Measurements from ENCODE around the gene HOXA3.

The HOXA3 gene

GRCh38 chr7:27124096-27124901 lies 28.1 kb downstream of the HOXA3 start:
- Mint-ChIP-seq H3K9me3 (no peaks in the 10 kb centered on the region), H3K36me3 (ENCODE audit: low read depth) (no peaks in the 10 kb centered on the region), H3K4me3 (no peak overlapping the region), H3K27me3 (ENCODE audit: low read depth) (peaks cover 29% of the 10 kb centered on the region), H3K27ac (no peak overlapping the region), H3K4me1 (ENCODE audit: low read depth) (no peaks in the 10 kb centered on the region)
- DNase-seq (ENCODE audit: low spot score): no peak

GRCh38 chr7:27123477-27124053 lies 28.8 kb downstream of the HOXA3 start:
- no peaks in the 10 kb centered on the region for H3K36me3 Mint-ChIP-seq (ENCODE audit: low read depth)
- DNase-seq (ENCODE audit: low spot score): no peak
- no peak overlapping the region for H3K27ac Mint-ChIP-seq
- no peaks in the 10 kb centered on the region for H3K9me3 Mint-ChIP-seq
- no peak overlapping the region for H3K4me3 Mint-ChIP-seq
- H3K4me1 Mint-ChIP-seq (ENCODE audit: low read depth): no peaks in the 10 kb centered on the region
- peaks cover 25% of the 10 kb centered on the region for H3K27me3 Mint-ChIP-seq (ENCODE audit: low read depth)

GRCh38 chr7:27123007-27123476 lies 29.3 kb downstream of the HOXA3 start:
- no peak for DNase-seq (ENCODE audit: low spot score)
- Mint-ChIP-seq H3K4me3 (no peak overlapping the region), H3K36me3 (ENCODE audit: low read depth) (no peaks in the 10 kb centered on the region), H3K27ac (no peak overlapping the region), H3K9me3 (no peaks in the 10 kb centered on the region), H3K4me1 (ENCODE audit: low read depth) (no peaks in the 10 kb centered on the region), H3K27me3 (ENCODE audit: low read depth) (peaks cover 25% of the 10 kb centered on the region)

DNA sequence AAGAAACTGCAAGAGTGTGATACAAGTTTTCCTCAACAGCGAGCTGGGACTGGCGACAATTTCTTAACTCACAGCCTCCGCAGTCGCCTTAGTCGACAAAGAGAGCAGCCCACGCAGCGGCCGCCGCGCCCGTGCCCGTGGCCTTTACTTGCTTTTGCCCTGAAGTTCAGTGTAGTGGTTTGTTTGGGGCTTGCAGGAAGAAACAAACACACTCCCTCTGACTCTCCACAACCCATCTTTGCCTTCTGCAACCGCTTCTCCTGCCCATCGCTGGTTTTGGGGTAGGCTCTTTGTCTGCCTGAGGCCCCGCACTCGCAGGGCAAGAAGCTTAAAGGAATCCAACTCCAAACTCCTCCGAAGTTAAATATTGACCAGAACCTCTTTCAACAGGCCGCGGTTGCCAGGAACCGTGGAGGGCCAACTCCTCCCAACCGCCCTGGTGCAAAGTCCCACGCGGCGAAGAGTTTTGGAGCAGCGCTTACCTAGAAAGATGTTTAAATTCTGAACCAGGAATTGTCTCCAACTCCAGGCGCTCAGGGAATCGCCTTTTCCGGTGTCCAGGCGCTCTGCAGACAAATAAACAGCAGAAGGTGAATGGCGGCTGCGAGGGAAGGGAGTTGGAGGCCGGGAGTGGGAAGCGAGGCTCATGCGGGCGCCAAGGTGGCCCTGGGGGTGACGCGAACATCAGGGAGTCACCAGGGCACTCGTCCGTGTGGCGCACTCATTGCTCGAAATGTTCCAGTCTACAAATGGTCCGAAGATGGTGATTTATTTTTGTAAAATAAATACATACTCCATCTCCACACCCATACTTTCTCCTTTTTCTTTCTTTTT lies 30.1 kb downstream of the HOXA3 start:
- Mint-ChIP-seq H3K27me3 (ENCODE audit: low read depth) (peaks cover 20% of the 10 kb centered on the region), H3K27ac (no peak overlapping the region), H3K4me3 (no peak overlapping the region), H3K36me3 (ENCODE audit: low read depth) (no peaks in the 10 kb centered on the region), H3K4me1 (ENCODE audit: low read depth) (no peaks in the 10 kb centered on the region), H3K9me3 (no peaks in the 10 kb centered on the region)
- DNase-seq (ENCODE audit: low spot score): no peak

DNA sequence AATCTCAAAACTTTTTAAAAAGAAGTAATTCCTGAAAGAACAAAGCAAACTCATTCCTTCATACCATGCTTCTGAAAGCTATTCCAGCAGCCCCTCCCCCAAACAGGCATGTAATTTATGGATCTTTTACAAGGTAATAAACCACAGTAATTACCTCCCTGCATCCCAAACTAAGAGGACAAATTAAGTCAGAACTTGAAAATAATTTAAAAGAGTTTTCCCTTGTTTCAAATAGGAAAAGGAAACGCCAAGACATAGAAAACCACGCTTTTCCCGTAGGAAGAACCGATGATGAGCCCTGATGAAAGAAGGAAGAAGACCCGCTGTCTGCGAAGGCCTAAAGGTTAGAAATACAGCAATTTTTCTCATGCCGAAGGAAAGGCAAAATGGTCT lies 30.7 kb downstream of the HOXA3 start:
- no peak overlapping the region for H3K4me3 Mint-ChIP-seq

DNA sequence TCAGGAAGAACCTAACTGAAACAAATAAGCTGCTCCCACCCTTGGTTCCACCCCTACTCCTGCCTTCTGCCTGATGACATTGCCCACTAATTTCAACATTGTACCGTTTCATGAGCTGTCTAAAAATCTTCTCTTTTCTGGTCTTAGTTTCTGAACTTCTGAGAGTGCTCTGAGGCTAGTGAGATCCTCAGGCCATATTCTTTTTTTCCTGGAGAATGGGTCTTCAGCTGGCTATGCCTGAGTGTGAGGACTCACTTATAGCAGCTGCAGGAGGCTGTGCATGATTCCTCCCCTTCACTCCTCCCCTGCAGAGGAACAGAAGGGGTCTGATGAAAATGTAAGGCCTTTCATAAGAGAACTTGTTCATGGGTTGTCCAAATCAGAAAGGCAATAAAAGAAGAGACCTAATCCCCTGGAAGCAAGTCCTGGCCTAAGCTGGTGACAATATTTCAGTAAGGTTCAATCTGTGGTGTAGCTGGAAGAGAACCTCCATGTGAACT lies 32.9 kb downstream of the HOXA3 start:
- no peak overlapping the region for H3K4me3 Mint-ChIP-seq
- no peaks in the 10 kb centered on the region for H3K4me1 Mint-ChIP-seq (ENCODE audit: low read depth)
- DNase-seq (ENCODE audit: low spot score): no peak
- H3K36me3 Mint-ChIP-seq (ENCODE audit: low read depth): no peaks in the 10 kb centered on the region
- H3K27me3 Mint-ChIP-seq (ENCODE audit: low read depth): no peaks in the 10 kb centered on the region
- H3K9me3 Mint-ChIP-seq: no peaks in the 10 kb centered on the region
- no peak overlapping the region for H3K27ac Mint-ChIP-seq

More for the DNA sequence above, 30.7 kb downstream of the HOXA3 start:
- no peaks in the 10 kb centered on the region for H3K36me3 Mint-ChIP-seq (ENCODE audit: low read depth)
- H3K27ac Mint-ChIP-seq: no peak overlapping the region
- H3K9me3 Mint-ChIP-seq: no peaks in the 10 kb centered on the region
- no peak for DNase-seq (ENCODE audit: low spot score)
- no peaks in the 10 kb centered on the region for H3K4me1 Mint-ChIP-seq (ENCODE audit: low read depth)
- H3K27me3 Mint-ChIP-seq (ENCODE audit: low read depth): peaks cover 13% of the 10 kb centered on the region

DNA sequence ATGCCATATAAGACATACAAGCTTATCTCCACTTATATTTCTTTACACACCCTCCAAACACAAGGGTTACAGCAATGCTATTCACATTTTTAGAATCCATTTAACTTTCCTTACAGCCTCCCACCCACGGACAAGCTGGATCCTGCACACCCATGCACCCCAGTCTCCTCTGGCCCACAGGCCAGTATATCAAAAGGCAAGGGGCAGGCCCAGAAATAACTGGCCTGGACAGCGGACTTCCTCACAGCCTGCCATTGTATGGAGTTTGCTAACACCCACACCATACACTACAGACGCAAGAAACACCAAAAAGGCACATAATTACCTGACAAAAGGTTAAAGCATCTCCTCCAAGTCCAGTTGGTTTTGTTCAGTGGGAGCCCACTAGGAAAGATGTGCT lies 33.8 kb downstream of the HOXA3 start:
- Mint-ChIP-seq H3K4me3 (no peak overlapping the region), H3K27ac (no peak overlapping the region), H3K36me3 (ENCODE audit: low read depth) (no peaks in the 10 kb centered on the region), H3K9me3 (no peaks in the 10 kb centered on the region), H3K4me1 (ENCODE audit: low read depth) (no peaks in the 10 kb centered on the region), H3K27me3 (ENCODE audit: low read depth) (no peaks in the 10 kb centered on the region)
- no peak for DNase-seq (ENCODE audit: low spot score)

- no peak overlapping the region for H3K27ac Mint-ChIP-seq
- H3K4me3 Mint-ChIP-seq: no peak overlapping the region
- no peaks in the 10 kb centered on the region for H3K27me3 Mint-ChIP-seq (ENCODE audit: low read depth)
- no peaks in the 10 kb centered on the region for H3K9me3 Mint-ChIP-seq
- no peaks in the 10 kb centered on the region for H3K4me1 Mint-ChIP-seq (ENCODE audit: low read depth)
- no peak for DNase-seq (ENCODE audit: low spot score)
- no peaks in the 10 kb centered on the region for H3K36me3 Mint-ChIP-seq (ENCODE audit: low read depth)
Observed at GRCh38 chr7:27117887-27118491, 34.4 kb downstream of the HOXA3 start.

DNA sequence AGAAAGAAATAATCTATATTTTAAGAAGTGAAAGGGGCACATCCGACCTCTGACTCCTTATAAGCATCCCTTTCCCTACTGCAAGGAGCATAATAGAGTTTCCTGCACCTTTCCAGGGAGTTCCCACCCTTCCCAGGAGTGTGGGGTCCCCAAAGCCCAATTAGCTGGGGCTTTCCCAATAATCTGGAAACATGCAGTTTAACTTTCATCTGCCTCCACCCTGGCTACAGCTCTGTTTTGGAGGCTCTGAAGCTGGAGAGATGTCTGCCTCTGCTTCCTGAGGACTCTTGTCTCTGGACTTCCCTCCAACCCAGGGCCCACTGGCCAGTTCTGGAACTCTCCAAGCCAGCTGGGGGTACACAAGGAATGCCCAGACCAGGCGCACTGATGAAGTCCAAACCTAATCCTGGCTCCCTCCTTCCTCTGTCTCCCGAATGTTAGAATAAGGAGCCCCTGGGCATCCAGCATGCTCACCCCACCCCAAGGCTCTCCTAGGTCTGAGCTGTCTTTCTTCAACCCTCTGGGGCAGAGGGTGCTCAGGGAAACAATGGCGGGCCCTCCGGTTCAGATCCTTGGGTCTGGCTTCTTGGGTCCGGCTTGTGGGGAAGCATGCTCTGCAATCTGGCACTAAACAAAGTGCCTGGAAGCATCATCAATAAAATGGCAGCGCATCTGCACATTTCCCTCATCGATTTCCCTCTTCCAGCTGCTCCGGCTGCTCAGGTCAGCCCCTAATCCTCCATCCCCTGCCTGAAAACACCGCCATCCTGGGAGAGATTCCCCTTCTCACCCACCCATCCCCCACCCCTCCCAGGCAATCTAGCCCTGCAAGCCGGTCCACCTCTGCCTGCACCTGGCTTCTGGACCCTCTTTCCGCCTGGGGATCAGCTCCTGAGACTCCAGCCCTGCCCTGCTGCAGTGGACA lies 35.2 kb downstream of the HOXA3 start:
- Mint-ChIP-seq H3K4me1 (ENCODE audit: low read depth) (no peaks in the 10 kb centered on the region), H3K9me3 (no peaks in the 10 kb centered on the region), H3K27me3 (ENCODE audit: low read depth) (no peaks in the 10 kb centered on the region), H3K4me3 (no peak overlapping the region), H3K27ac (no peak overlapping the region), H3K36me3 (ENCODE audit: low read depth) (no peaks in the 10 kb centered on the region)
- no peak for DNase-seq (ENCODE audit: low spot score)

DNA sequence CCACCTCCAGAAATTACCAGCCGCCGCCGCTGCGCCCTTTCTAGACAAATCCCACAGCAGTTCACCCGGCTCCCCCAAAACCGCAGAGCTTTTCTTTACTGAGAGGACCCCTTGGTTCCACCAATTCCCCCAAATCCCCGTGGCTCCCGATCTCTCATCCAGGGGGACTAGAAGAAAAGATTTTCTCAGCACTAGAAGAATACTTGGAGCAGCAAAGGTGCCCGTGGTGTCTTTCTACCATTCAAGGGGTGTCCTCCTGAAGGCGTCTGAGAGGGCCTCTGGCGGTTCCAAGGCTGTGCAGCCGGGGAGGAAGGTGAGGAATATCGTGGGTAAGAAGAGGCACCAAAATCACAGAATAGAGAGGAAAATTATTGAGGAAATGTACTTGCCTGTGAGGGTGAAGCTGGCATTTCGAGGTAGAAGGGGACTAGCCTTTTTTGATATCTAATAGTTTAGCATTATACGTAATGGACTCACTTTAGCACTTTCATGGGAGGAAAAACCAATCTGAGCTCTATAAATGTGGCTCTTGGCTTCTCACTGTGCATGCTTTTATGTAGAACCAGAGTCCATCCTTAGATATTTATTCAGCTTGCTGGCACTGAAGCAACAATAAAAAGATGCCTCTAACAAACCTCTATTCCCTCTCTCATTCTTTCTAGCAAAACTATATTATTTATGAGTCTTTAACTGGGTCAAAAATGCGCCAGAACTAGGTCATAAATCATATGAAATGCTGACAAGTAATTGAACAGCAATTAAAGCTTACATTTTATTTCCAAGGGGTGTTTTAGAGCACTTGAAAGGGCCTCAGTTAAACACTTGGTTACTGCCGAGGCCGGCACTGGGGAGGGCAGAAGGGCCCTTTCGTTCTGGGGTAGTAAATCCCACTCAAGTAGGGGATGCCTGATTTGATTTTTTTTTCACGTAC lies 36.1 kb downstream of the HOXA3 start:
- H3K27ac Mint-ChIP-seq: no peak overlapping the region
- DNase-seq (ENCODE audit: low spot score): no peak
- H3K36me3 Mint-ChIP-seq (ENCODE audit: low read depth): no peaks in the 10 kb centered on the region

DNA sequence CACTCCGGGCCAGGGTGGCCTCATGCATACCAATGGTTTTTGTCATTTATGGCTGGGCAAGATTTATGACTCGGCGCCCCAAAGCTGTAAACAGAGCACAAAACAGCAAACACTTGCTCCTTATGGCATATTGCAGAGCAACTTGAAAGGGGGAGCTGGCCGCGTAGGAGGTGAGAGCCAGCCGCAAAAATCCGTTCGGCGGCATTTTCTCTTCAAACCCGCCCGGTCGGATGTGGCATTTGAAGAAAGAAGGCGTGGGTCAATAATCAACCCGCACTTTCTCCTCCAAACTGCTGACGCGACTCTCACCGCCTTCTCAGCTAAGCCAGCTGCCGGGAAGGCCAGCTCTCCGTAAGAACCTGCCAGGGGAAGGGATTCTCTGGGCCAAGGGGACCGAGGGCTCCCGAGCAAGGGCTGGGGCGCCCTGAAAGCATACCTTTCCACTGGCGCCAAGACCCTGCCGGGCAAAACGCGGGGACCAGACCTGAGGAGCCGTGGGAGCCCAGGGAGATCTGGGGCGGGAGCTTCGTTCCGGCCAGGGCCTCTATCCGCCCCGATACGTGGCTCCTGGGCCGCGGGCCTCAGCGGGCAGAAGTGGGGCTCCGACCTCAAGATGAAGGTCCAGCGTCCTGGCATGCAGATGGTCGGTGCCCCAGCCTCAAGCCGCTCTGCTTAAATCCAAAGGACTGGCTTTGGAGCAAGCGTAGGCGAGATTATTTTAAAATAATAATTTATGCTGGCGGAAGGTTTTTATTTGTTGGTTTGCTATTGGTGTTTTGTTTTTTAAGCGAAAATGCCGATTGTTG lies 37.0 kb downstream of the HOXA3 start:
- H3K4me1 Mint-ChIP-seq (ENCODE audit: low read depth): no peaks in the 10 kb centered on the region
- DNase-seq (ENCODE audit: low spot score): no peak
- H3K9me3 Mint-ChIP-seq: no peaks in the 10 kb centered on the region
- H3K27ac Mint-ChIP-seq: no peak overlapping the region
- H3K36me3 Mint-ChIP-seq (ENCODE audit: low read depth): no peaks in the 10 kb centered on the region
- H3K4me3 Mint-ChIP-seq: no peak overlapping the region
- no peaks in the 10 kb centered on the region for H3K27me3 Mint-ChIP-seq (ENCODE audit: low read depth)

More for the DNA sequence above, 36.1 kb downstream of the HOXA3 start:
- no peaks in the 10 kb centered on the region for H3K27me3 Mint-ChIP-seq (ENCODE audit: low read depth)
- H3K4me1 Mint-ChIP-seq (ENCODE audit: low read depth): no peaks in the 10 kb centered on the region
- H3K4me3 Mint-ChIP-seq: no peak overlapping the region
- no peaks in the 10 kb centered on the region for H3K9me3 Mint-ChIP-seq

- no peaks in the 10 kb centered on the region for H3K9me3 Mint-ChIP-seq
- H3K4me3 Mint-ChIP-seq: no peak overlapping the region
- no peak overlapping the region for H3K27ac Mint-ChIP-seq
- H3K27me3 Mint-ChIP-seq (ENCODE audit: low read depth): no peaks in the 10 kb centered on the region
- DNase-seq (ENCODE audit: low spot score): no peak
- H3K36me3 Mint-ChIP-seq (ENCODE audit: low read depth): no peaks in the 10 kb centered on the region
- no peaks in the 10 kb centered on the region for H3K4me1 Mint-ChIP-seq (ENCODE audit: low read depth)
Observed at GRCh38 chr7:27114881-27115220, 37.5 kb downstream of the HOXA3 start.
